Transverse colon (tissue), 4 donors: ENCODE measurements around the gene SPATA2L.

Source experiments
- CTCF ChIP-seq, 5 experiments: fragments of 200-600 bp in 3 of 5; fragments of 450-650 bp in 2 of 5; sonication (generic) in 3 of 5; IDR thresholded peaks; 1 replicate in 2 of 5; 2 replicates in 3 of 5; pipeline ENCODE4 v1.5.1; 2016 to 2017; ENCODE audit warnings: antibody characterized with exemption in 5 of 5, inconsistent platforms in 3 of 5, mild to moderate bottlenecking in 2 of 5, moderate library complexity in 1 of 5
- POLR2A ChIP-seq: fragments of 450-650 bp; IDR thresholded peaks from one replicate; pipeline ENCODE4 v1.6.1; 2016; ENCODE audit warnings: antibody characterized with exemption, mild to moderate bottlenecking, moderate library complexity
- POLR2AphosphoS5 ChIP-seq, 3 donors: sonication (generic); formaldehyde crosslinking; IDR thresholded peaks; one replicate each; pipeline ENCODE4 v1.6.1; 2016; ENCODE audit warnings: antibody characterized with exemption in 3 of 3

- TF ChIP-seq CTCF (IDR thresholded peaks at IDR 0.05) (no peak), POLR2AphosphoS5 (IDR thresholded peaks at IDR 0.05) (no peak), POLR2A (no peak)
Observed at GRCh38 chr16:89738072-89738377, 36.5 kb upstream of the SPATA2L start.
